CD14-positive monocyte (primary cell): Measurements from ENCODE around the gene SEC22A. TPM values are rescaled to one million over a fixed set of nuclear protein-coding genes. Genes with fewer than 3 reads are reported as not detected.

Experiments used
- DNase-seq, 3 donors: peaks; one replicate each; pipeline ENCODE4 v3.0.0-alpha.2; 2011 to 2022
- H2AFZ ChIP-seq: 2 replicates; pipeline ENCODE4 v1.6.0; 2012; ENCODE audit warnings: mild to moderate bottlenecking, low read depth, low read length, inconsistent platforms; ENCODE audit not compliant: insufficient read depth, poor library complexity, severe bottlenecking
- H3K27ac ChIP-seq, 2 donors: 1 replicate in 1 of 2; 2 replicates in 1 of 2; pipeline ENCODE4 v1.5.1; 2012 to 2013; ENCODE audit warnings: low read length in 2 of 2, control low read depth in 1 of 2, inconsistent platforms in 1 of 2, low read depth in 1 of 2, mild to moderate bottlenecking in 1 of 2
- H3K27me3 ChIP-seq, 2 donors: one replicate each; pipeline versions ENCODE4 v1.6.0 to v1.6.1; 2011 to 2013; ENCODE audit warnings: low read length in 2 of 2; ENCODE audit not compliant: control insufficient read depth in 2 of 2, insufficient read depth in 2 of 2
- H3K36me3 ChIP-seq, 2 donors: replicated peaks in 1 of 2; 1 replicate in 1 of 2; 2 replicates in 1 of 2; pipeline versions ENCODE4 v1.5.1 to v1.6.1; 2012 to 2013; ENCODE audit warnings: low read length in 2 of 2, control low read depth in 1 of 2, inconsistent platforms in 1 of 2, mild to moderate bottlenecking in 1 of 2; ENCODE audit not compliant: insufficient read depth in 2 of 2, control insufficient read depth in 1 of 2
- H3K4me1 ChIP-seq, 2 donors: 1 replicate in 1 of 2; 2 replicates in 1 of 2; pipeline versions ENCODE4 v1.5.1 to v1.6.1; 2012 to 2013; ENCODE audit warnings: low read length in 2 of 2, control low read depth in 1 of 2, inconsistent platforms in 1 of 2, mild to moderate bottlenecking in 1 of 2, moderate library complexity in 1 of 2; ENCODE audit not compliant: insufficient read depth in 2 of 2, control insufficient read depth in 1 of 2
- H3K4me2 ChIP-seq: replicated peaks from 2 replicates; pipeline ENCODE3; 2012; ENCODE audit warnings: low read length, moderate library complexity, mild to moderate bottlenecking; ENCODE audit not compliant: poor library complexity, severe bottlenecking; ENCODE audit errors: extremely low read depth
- H3K4me3 ChIP-seq, 3 experiments: fragments of 200-600 bp in 1 of 3; sonication (generic) in 1 of 3; replicated peaks in 1 of 3; 1 replicate in 2 of 3; 2 replicates in 1 of 3; pipeline ENCODE4 v1.5.1; 2011 to 2013; ENCODE audit warnings: low read length in 3 of 3, mild to moderate bottlenecking in 3 of 3, control low read depth in 2 of 3, low read depth in 2 of 3, inconsistent platforms in 1 of 3, moderate library complexity in 1 of 3
- H3K79me2 ChIP-seq: 2 replicates; pipeline ENCODE4 v1.6.0; 2012; ENCODE audit warnings: mild to moderate bottlenecking, control low read depth, inconsistent platforms, low read length, moderate library complexity; ENCODE audit not compliant: insufficient read depth
- H3K9ac ChIP-seq: 2 replicates; pipeline ENCODE4 v1.6.0; 2017; ENCODE audit warnings: low read length, mild to moderate bottlenecking; ENCODE audit not compliant: insufficient read depth, poor library complexity, severe bottlenecking
- H3K9me3 ChIP-seq, 2 donors: replicated peaks in 1 of 2; 1 replicate in 1 of 2; 2 replicates in 1 of 2; pipeline versions ENCODE4 v1.5.1 to v1.6.1; 2012 to 2013; ENCODE audit warnings: low read length in 2 of 2, control low read depth in 1 of 2; ENCODE audit not compliant: control insufficient read depth in 1 of 2, insufficient read depth in 1 of 2
- H4K20me1 ChIP-seq: 2 replicates; pipeline ENCODE4 v1.6.0; 2012; ENCODE audit warnings: mild to moderate bottlenecking, low read length, control low read depth, moderate library complexity; ENCODE audit not compliant: insufficient read depth
- H3K27ac Mint-ChIP-seq, 7 donors: one replicate each; pipeline ENCODE4 v1.8.0; 2020; ENCODE audit warnings: mild to moderate bottlenecking in 7 of 7, mixed read lengths in 7 of 7, moderate library complexity in 6 of 7, inconsistent platforms in 2 of 7
- H3K27me3 Mint-ChIP-seq, 3 donors: one replicate each; pipeline ENCODE4 v1.8.0; 2021 to 2022; ENCODE audit warnings: low read depth in 3 of 3, mild to moderate bottlenecking in 3 of 3, mixed read lengths in 3 of 3, moderate library complexity in 3 of 3, inconsistent platforms in 1 of 3
- H3K36me3 Mint-ChIP-seq, 2 donors: one replicate each; pipeline ENCODE4 v1.8.0; 2020; ENCODE audit warnings: mixed read lengths in 2 of 2, inconsistent platforms in 1 of 2, mild to moderate bottlenecking in 1 of 2
- H3K4me1 Mint-ChIP-seq: one replicate; pipeline ENCODE4 v1.8.0; 2020; ENCODE audit warnings: mild to moderate bottlenecking, mixed read lengths
- H3K4me3 Mint-ChIP-seq, 2 donors: one replicate each; pipeline ENCODE4 v1.8.0; 2020; ENCODE audit warnings: mild to moderate bottlenecking in 2 of 2, mixed read lengths in 2 of 2, moderate library complexity in 1 of 2
- H3K9me3 Mint-ChIP-seq, 7 donors: one replicate each; pipeline ENCODE4 v1.8.0; 2020 to 2022; ENCODE audit warnings: mixed read lengths in 7 of 7, mild to moderate bottlenecking in 6 of 7, moderate library complexity in 6 of 7, inconsistent platforms in 2 of 7
- WGBS: methylation state at CpG from one replicate; pipeline ENCODE4 v1.1.5; 2013; ENCODE audit warnings: missing lambda C conversion rate; ENCODE audit not compliant: insufficient coverage; 5-methylcytosine and 5-hydroxymethylcytosine counted together
- intact Hi-C, 2 donors: fragments of 100-400 bp; cut with micrococcal nuclease; formaldehyde crosslinking; loops; one replicate each; pipeline versions ENCODE4 v1.15.0 to v1.15.1; 2023
- polyA plus RNA-seq, 3 donors: library from polyadenylated mRNA; depleted of rRNA in 1 of 3; unstranded in 2 of 3; stranded (reverse) in 1 of 3; fragments of 300-500 nt in 2 of 3; fragments of >200 nt in 1 of 3; fragmentation: Illumina TruSeq in 2 of 3; gene quantifications; 1 replicate in 2 of 3; 2 replicates in 1 of 3; pipeline ENCODE4 v1.2.3, GENCODE V29; 2012 to 2021
- TF ChIP-seq, protein P1 (sequence below): fragments of 200-600 bp; IDR thresholded peaks from one replicate; pipeline ENCODE4 v1.8.0; 2022; ENCODE audit warnings: antibody characterized with exemption, mild to moderate bottlenecking

SEC22A gene
- polyA plus RNA-seq, 3 donors, result 6.4 to 11.0 (median 8.8) TPM

DNA sequence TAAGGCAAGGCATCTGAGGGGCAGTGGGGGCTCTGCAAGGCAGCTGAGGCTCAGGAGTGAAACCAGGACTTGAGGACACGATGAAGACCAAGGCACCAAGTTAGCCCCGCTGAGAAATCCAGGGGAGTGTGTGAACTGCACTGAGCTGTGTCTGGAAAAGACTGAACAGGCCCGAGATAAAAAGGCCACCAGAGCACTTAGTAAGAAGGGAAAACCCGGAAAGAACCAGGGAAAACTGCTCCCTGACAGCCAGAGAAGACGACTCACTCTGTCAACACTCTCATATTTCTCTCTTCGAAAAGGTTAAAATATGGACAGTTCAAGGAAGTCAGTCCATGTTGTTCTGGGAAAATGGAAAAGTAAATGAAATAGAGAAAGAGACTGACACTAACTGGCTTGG lies 109.0 kb downstream of the SEC22A start:
- Histone ChIP-seq H4K20me1 (no peaks in the 10 kb centered on the region), H3K9me3 (no peaks in the 10 kb centered on the region), H3K27me3 (no peaks in the 10 kb centered on the region), H3K27ac (no peak overlapping the region), H3K4me3 (no peak overlapping the region), H3K9ac (no peak overlapping the region), H3K79me2 (no peaks in the 10 kb centered on the region), H3K4me1 (no peaks in the 10 kb centered on the region), H2AFZ (no peak overlapping the region), H3K4me2 (no peak overlapping the region), H3K36me3 (no peaks in the 10 kb centered on the region)
- DNase-seq, result no peak
- WGBS, result 100% methylated on average over 2 of the region's 6 CpGs
- Mint-ChIP-seq H3K4me1 (no peaks in the 10 kb centered on the region), H3K9me3 (peaks cover 0 to 2% (median 0%) of the 10 kb centered on the region in 7 donors), H3K27me3 (peaks cover 8 to 17% (median 16%) of the 10 kb centered on the region in 3 donors), H3K4me3 (no peak overlapping the region), H3K36me3 (no peaks in the 10 kb centered on the region), H3K27ac (no peak overlapping the region)
- TF ChIP-seq, protein P1, sequence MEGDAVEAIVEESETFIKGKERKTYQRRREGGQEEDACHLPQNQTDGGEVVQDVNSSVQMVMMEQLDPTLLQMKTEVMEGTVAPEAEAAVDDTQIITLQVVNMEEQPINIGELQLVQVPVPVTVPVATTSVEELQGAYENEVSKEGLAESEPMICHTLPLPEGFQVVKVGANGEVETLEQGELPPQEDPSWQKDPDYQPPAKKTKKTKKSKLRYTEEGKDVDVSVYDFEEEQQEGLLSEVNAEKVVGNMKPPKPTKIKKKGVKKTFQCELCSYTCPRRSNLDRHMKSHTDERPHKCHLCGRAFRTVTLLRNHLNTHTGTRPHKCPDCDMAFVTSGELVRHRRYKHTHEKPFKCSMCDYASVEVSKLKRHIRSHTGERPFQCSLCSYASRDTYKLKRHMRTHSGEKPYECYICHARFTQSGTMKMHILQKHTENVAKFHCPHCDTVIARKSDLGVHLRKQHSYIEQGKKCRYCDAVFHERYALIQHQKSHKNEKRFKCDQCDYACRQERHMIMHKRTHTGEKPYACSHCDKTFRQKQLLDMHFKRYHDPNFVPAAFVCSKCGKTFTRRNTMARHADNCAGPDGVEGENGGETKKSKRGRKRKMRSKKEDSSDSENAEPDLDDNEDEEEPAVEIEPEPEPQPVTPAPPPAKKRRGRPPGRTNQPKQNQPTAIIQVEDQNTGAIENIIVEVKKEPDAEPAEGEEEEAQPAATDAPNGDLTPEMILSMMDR, result no peak
- intact Hi-C loops, result no loop called here

DNA sequence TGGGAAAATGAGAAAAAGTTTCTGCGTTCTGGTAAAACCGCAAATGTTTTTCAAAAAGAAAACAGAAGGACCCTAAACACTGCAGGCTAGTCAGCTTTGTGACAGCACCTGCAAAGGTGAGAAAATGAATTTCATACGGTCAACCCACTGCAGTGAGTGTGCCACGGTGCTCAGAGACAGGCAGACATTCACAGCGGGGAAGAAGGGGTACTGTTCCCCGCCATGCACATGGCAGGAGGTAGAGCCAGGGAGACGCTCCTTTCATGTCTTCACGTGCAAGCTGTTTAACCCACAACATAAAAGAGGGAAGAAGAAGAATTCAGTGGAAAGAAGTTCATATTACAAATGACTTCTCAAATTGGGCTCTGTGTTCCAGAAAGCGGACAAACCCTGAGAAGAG lies 109.5 kb downstream of the SEC22A start:
- Mint-ChIP-seq H3K4me3 (no peak overlapping the region), H3K36me3 (no peaks in the 10 kb centered on the region), H3K4me1 (no peaks in the 10 kb centered on the region), H3K27me3 (peaks cover 7 to 16% (median 15%) of the 10 kb centered on the region in 3 donors), H3K27ac (no peak overlapping the region), H3K9me3 (peaks cover 0 to 2% (median 0%) of the 10 kb centered on the region in 7 donors)
- intact Hi-C loops, result no loop called here
- Histone ChIP-seq H3K9me3 (no peaks in the 10 kb centered on the region), H3K4me1 (no peaks in the 10 kb centered on the region), H3K27ac (no peak overlapping the region), H4K20me1 (no peaks in the 10 kb centered on the region), H3K79me2 (no peaks in the 10 kb centered on the region), H3K4me3 (no peak overlapping the region), H3K36me3 (no peaks in the 10 kb centered on the region), H3K9ac (no peak overlapping the region), H3K27me3 (no peaks in the 10 kb centered on the region), H3K4me2 (no peak overlapping the region), H2AFZ (no peak overlapping the region)
- TF ChIP-seq, protein P1, result no peak
- 90% methylated on average over 4 of the region's 9 CpGs for WGBS
- DNase-seq, result no peak
